WTC11 (cell line): Measurements from ENCODE around the gene ARHGAP25. TPM values are rescaled to one million over a fixed set of nuclear protein-coding genes. Genes with fewer than 3 reads are reported as not detected.

Source experiments
- ATAC-seq: fragments of 200-7000 bp; cut with Tn5 transposase; 2 replicates; pipeline ENCODE4 v1.10.0; 2021; ENCODE audit warnings: mild to moderate bottlenecking, moderate library complexity
- CTCF ChIA-PET: fragments of 300-600 bp; sonication (Branson Sonifier 250); formaldehyde crosslinking; loops from one replicate; lab custom pipeline; 2021; ENCODE audit warnings: antibody characterized with exemption; lab: Charles Lee
- POLR2A ChIA-PET: fragments of 350-600 bp; sonication (Branson Sonifier 250); formaldehyde crosslinking; loops from one replicate; lab custom pipeline; 2021; ENCODE audit warnings: antibody characterized with exemption; lab: Charles Lee
- DNase-seq: peaks from one replicate; pipeline ENCODE4 v3.0.0; 2021; ENCODE audit warnings: low spot score
- H3K27ac Mint-ChIP-seq: 2 replicates; pipeline ENCODE4 v1.8.0; 2021; ENCODE audit warnings: mixed read lengths
- H3K27me3 Mint-ChIP-seq: 2 replicates; pipeline ENCODE4 v1.8.0; 2021; ENCODE audit warnings: low read depth, mild to moderate bottlenecking, moderate library complexity, mixed read lengths
- H3K36me3 Mint-ChIP-seq: 2 replicates; pipeline ENCODE4 v1.8.0; 2021; ENCODE audit warnings: mixed read lengths
- H3K4me1 Mint-ChIP-seq: 2 replicates; pipeline ENCODE4 v1.8.0; 2022; ENCODE audit warnings: mixed read lengths
- H3K4me3 Mint-ChIP-seq: 2 replicates; pipeline ENCODE4 v1.8.0; 2021; ENCODE audit warnings: mild to moderate bottlenecking, moderate library complexity, mixed read lengths
- H3K9me3 Mint-ChIP-seq: 2 replicates; pipeline ENCODE4 v1.8.0; 2021; ENCODE audit warnings: mixed read lengths
- ATF1 ChIP-seq: sonication (generic); formaldehyde crosslinking; IDR thresholded peaks from 2 replicates; pipeline ENCODE4 v1.8.1; 2023; ENCODE audit warnings: mild to moderate bottlenecking, moderate library complexity, missing genetic modification reagents
- FOXK1 ChIP-seq: sonication (generic); formaldehyde crosslinking; IDR thresholded peaks from 2 replicates; pipeline ENCODE4 v1.8.0; 2022; ENCODE audit warnings: mild to moderate bottlenecking, moderate library complexity, missing genetic modification reagents
- GTF2I ChIP-seq: fragments of 250-450 bp; sonication (Bioruptor Pico); conservative IDR thresholded peaks from 2 replicates; pipeline ENCODE4 v1.4.0; 2021; ENCODE audit warnings: mild to moderate bottlenecking
- MXD4 ChIP-seq: fragments of 250-450 bp; sonication (Bioruptor Pico); IDR thresholded peaks from 2 replicates; pipeline ENCODE4 v1.8.0; 2021; ENCODE audit warnings: mild to moderate bottlenecking, moderate library complexity, borderline replicate concordance
- NFATC4 ChIP-seq: fragments of 250-450 bp; sonication (Bioruptor Pico); IDR thresholded peaks from 2 replicates; pipeline ENCODE4 v1.9.0; 2021; ENCODE audit warnings: mild to moderate bottlenecking
- NFE2L1 ChIP-seq: sonication (generic); formaldehyde crosslinking; IDR thresholded peaks from 2 replicates; pipeline ENCODE4 v1.8.1; 2023; ENCODE audit warnings: missing genetic modification reagents
- NFYB ChIP-seq: sonication (generic); formaldehyde crosslinking; conservative IDR thresholded peaks from 2 replicates; pipeline ENCODE4 v1.8.0; 2022; ENCODE audit warnings: low read depth, missing genetic modification reagents
- RORB ChIP-seq: fragments of 250-450 bp; sonication (Bioruptor Pico); IDR thresholded peaks from 2 replicates; pipeline ENCODE4 v1.9.0; 2021; ENCODE audit warnings: mild to moderate bottlenecking
- SMAD3 ChIP-seq: sonication (generic); formaldehyde crosslinking; IDR thresholded peaks from 2 replicates; pipeline ENCODE4 v1.8.0; 2022; ENCODE audit warnings: missing genetic modification reagents, mild to moderate bottlenecking, borderline replicate concordance
- TCF7 ChIP-seq: sonication (generic); formaldehyde crosslinking; IDR thresholded peaks from 2 replicates; pipeline ENCODE4 v1.8.0; 2022; ENCODE audit warnings: mild to moderate bottlenecking, low read depth, missing genetic modification reagents, moderate library complexity
- TEAD1 ChIP-seq: sonication (generic); formaldehyde crosslinking; IDR thresholded peaks from 2 replicates; pipeline ENCODE4 v1.8.0; 2022; ENCODE audit warnings: mild to moderate bottlenecking, missing genetic modification reagents
- ZBTB21 ChIP-seq: sonication (generic); formaldehyde crosslinking; IDR thresholded peaks from 2 replicates; pipeline ENCODE4 v1.8.1; 2023; ENCODE audit warnings: mild to moderate bottlenecking, missing genetic modification reagents, borderline replicate concordance
- ZNF423 ChIP-seq: fragments of 250-450 bp; sonication (Bioruptor Pico); IDR thresholded peaks from 2 replicates; pipeline ENCODE4 v2.1.2; 2022; ENCODE audit warnings: mild to moderate bottlenecking, moderate library complexity
- ZNF671 ChIP-seq: fragments of 250-450 bp; sonication (Bioruptor Pico); IDR thresholded peaks from 2 replicates; pipeline ENCODE4 v1.8.0; 2021; ENCODE audit warnings: mild to moderate bottlenecking
- total RNA-seq: library from RNA; stranded (reverse); gene quantifications from 3 replicates; pipeline ENCODE4 v1.2.3, GENCODE V29; 2021
- TF ChIP-seq, protein P1 (sequence below): fragments of 250-450 bp; sonication (Bioruptor Pico); conservative IDR thresholded peaks from 2 replicates; pipeline ENCODE4 v1.9.0; 2021; ENCODE audit warnings: mild to moderate bottlenecking
- TF ChIP-seq, protein P2 (sequence below): sonication (generic); formaldehyde crosslinking; IDR thresholded peaks from 2 replicates; pipeline ENCODE4 v1.8.1; 2022; ENCODE audit warnings: mild to moderate bottlenecking, missing genetic modification reagents, moderate library complexity, borderline replicate concordance
- TF ChIP-seq, protein P3 (sequence below): sonication (generic); formaldehyde crosslinking; IDR thresholded peaks from 2 replicates; pipeline ENCODE4 v1.8.1; 2023; ENCODE audit warnings: mild to moderate bottlenecking, moderate library complexity, missing genetic modification reagents
- TF ChIP-seq, protein P4 (sequence below): sonication (generic); formaldehyde crosslinking; conservative IDR thresholded peaks from 2 replicates; pipeline ENCODE4 v1.8.1; 2022; ENCODE audit warnings: mild to moderate bottlenecking, missing genetic modification reagents
- TF ChIP-seq, protein P5 (sequence below): fragments of 250-450 bp; sonication (Bioruptor Pico); IDR thresholded peaks from 2 replicates; pipeline ENCODE4 v1.9.0; 2021; ENCODE audit warnings: mild to moderate bottlenecking, borderline replicate concordance

The ARHGAP25 gene
- total RNA-seq, 1 experiment from 2014 or later, result 2.9 TPM

DNA sequence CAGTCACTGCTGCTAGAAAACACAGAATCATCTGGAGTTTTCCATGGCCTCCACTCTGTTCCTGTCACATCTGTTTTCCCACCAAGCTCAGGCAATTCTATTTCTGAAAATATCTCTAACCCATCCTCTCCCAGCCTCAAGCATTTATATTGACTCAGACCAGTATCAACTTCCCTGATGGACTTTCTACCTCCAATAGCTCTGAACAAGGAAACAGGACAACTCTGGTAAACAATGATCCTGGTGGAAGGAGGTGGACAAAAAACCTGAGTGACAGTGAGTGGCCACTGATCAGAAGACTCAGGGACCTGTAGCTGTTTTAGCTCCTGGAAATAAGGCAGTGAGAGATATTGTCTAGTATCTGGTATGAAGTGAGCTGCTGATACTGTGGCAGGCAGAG, 113.1 kb downstream of the ARHGAP25 start:
- CTCF ChIA-PET, result no interaction called here
- H3K27me3 Mint-ChIP-seq, result no peaks in the 10 kb centered on the region
- TF ChIP-seq ZNF423 (CRISPR knock-in tag) (no peak), TCF7 (no peak), NFE2L1 (CRISPR knock-in tag) (no peak), GTF2I (CRISPR knock-in tag) (no peak), ZNF671 (CRISPR knock-in tag) (no peak), MXD4 (no peak), NFYB (CRISPR knock-in tag) (no peak), ZBTB21 (CRISPR knock-in tag) (no peak), SMAD3 (no peak), NFATC4 (CRISPR knock-in tag) (no peak), FOXK1 (CRISPR knock-in tag) (no peak), ATF1 (no peak), RORB (no peak), TEAD1 (no peak)
- TF ChIP-seq, protein P1, sequence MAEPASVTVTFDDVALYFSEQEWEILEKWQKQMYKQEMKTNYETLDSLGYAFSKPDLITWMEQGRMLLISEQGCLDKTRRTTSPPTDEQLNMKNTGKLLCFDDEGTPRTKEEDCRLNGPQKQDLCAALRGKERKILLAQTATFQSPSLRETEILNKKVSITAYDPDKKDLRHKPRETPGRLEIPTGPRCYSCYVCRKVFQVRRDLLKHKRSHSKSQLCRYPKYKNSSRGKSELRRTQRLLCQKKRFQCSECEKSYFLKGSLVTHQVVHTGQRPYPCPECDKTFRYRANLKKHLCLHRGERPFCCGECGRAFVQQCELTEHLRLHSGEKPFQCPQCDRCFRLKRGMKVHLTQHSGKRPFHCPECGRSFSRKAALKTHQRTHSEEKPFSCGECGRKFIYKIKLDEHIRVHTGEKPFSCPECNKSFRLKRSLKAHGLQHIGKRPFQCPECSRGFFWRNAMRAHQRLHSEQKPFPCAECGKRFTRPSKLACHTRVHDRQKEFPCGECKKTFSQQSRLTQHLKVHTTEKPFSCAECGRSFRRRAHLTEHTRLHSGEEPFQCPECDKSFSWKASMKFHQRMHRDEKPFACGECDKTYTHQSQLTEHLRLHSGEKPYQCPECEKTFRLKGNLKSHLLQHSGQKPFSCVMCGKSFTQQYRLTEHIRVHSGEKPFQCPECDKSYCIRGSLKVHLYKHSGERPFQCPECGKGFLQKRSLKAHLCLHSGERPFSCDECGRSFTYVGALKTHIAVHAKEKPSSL (CRISPR knock-in tag), result no peak
- TF ChIP-seq, protein P2, sequence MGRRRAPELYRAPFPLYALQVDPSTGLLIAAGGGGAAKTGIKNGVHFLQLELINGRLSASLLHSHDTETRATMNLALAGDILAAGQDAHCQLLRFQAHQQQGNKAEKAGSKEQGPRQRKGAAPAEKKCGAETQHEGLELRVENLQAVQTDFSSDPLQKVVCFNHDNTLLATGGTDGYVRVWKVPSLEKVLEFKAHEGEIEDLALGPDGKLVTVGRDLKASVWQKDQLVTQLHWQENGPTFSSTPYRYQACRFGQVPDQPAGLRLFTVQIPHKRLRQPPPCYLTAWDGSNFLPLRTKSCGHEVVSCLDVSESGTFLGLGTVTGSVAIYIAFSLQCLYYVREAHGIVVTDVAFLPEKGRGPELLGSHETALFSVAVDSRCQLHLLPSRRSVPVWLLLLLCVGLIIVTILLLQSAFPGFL (CRISPR knock-in tag), result no peak
- TF ChIP-seq, protein P3, sequence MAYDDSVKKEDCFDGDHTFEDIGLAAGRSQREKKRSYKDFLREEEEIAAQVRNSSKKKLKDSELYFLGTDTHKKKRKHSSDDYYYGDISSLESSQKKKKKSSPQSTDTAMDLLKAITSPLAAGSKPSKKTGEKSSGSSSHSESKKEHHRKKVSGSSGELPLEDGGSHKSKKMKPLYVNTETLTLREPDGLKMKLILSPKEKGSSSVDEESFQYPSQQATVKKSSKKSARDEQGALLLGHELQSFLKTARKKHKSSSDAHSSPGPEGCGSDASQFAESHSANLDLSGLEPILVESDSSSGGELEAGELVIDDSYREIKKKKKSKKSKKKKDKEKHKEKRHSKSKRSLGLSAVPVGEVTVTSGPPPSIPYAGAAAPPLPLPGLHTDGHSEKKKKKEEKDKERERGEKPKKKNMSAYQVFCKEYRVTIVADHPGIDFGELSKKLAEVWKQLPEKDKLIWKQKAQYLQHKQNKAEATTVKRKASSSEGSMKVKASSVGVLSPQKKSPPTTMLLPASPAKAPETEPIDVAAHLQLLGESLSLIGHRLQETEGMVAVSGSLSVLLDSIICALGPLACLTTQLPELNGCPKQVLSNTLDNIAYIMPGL (CRISPR knock-in tag), result no peak
- TF ChIP-seq, protein P4, sequence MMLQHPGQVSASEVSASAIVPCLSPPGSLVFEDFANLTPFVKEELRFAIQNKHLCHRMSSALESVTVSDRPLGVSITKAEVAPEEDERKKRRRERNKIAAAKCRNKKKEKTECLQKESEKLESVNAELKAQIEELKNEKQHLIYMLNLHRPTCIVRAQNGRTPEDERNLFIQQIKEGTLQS (CRISPR knock-in tag), result no peak
- TF ChIP-seq, protein P5, sequence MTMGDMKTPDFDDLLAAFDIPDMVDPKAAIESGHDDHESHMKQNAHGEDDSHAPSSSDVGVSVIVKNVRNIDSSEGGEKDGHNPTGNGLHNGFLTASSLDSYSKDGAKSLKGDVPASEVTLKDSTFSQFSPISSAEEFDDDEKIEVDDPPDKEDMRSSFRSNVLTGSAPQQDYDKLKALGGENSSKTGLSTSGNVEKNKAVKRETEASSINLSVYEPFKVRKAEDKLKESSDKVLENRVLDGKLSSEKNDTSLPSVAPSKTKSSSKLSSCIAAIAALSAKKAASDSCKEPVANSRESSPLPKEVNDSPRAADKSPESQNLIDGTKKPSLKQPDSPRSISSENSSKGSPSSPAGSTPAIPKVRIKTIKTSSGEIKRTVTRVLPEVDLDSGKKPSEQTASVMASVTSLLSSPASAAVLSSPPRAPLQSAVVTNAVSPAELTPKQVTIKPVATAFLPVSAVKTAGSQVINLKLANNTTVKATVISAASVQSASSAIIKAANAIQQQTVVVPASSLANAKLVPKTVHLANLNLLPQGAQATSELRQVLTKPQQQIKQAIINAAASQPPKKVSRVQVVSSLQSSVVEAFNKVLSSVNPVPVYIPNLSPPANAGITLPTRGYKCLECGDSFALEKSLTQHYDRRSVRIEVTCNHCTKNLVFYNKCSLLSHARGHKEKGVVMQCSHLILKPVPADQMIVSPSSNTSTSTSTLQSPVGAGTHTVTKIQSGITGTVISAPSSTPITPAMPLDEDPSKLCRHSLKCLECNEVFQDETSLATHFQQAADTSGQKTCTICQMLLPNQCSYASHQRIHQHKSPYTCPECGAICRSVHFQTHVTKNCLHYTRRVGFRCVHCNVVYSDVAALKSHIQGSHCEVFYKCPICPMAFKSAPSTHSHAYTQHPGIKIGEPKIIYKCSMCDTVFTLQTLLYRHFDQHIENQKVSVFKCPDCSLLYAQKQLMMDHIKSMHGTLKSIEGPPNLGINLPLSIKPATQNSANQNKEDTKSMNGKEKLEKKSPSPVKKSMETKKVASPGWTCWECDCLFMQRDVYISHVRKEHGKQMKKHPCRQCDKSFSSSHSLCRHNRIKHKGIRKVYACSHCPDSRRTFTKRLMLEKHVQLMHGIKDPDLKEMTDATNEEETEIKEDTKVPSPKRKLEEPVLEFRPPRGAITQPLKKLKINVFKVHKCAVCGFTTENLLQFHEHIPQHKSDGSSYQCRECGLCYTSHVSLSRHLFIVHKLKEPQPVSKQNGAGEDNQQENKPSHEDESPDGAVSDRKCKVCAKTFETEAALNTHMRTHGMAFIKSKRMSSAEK (CRISPR knock-in tag), result no peak
- TF ChIP-seq, all 79 proteins: peak for 0
- no peak for ATAC-seq
- POLR2A ChIA-PET, result no interaction called here
- H3K36me3 Mint-ChIP-seq, result no peaks in the 10 kb centered on the region
- DNase-seq, result no peak
- H3K4me1 Mint-ChIP-seq, result peaks cover 5% of the 10 kb centered on the region; the same call in 1 of the 2 replicates
- no peak overlapping the region for H3K27ac Mint-ChIP-seq
- H3K4me3 Mint-ChIP-seq, result no peak overlapping the region
- peaks cover 4% of the 10 kb centered on the region; the same call in 1 of the 2 replicates for H3K9me3 Mint-ChIP-seq
